Subcutaneous abdominal adipose tissue (tissue), 5 donors: ENCODE data around the gene RIMBP3B.
"Not testable (repeated sequence)": the region's sequence is repeated elsewhere in the genome, so short reads cannot be mapped to it uniquely, and the experiment has no call there.

ENCODE experiments used
- H3K27ac ChIP-seq: one replicate; pipeline ENCODE4 v1.7.0; 2013; ENCODE audit warnings: low read depth, mild to moderate bottlenecking, inconsistent platforms, low read length, moderate library complexity
- H3K27me3 ChIP-seq, 5 donors: one replicate each; pipeline ENCODE4 v1.7.0; 2013; ENCODE audit warnings: low read length in 5 of 5, inconsistent platforms in 1 of 5; ENCODE audit not compliant: control insufficient read depth in 5 of 5, insufficient read depth in 4 of 5
- H3K36me3 ChIP-seq, 5 donors: one replicate each; pipeline ENCODE4 v1.7.0; 2013; ENCODE audit warnings: low read length in 5 of 5; ENCODE audit not compliant: control insufficient read depth in 5 of 5, insufficient read depth in 5 of 5
- H3K4me1 ChIP-seq, 5 donors: one replicate each; pipeline ENCODE4 v1.7.0; 2013; ENCODE audit warnings: low read length in 5 of 5, mild to moderate bottlenecking in 3 of 5, moderate library complexity in 1 of 5; ENCODE audit not compliant: control insufficient read depth in 5 of 5, insufficient read depth in 5 of 5
- H3K4me3 ChIP-seq, 5 donors: one replicate each; pipeline ENCODE4 v1.7.0; 2013; ENCODE audit warnings: low read length in 5 of 5, low read depth in 1 of 5
- H3K9ac ChIP-seq, 5 donors: one replicate each; pipeline ENCODE4 v1.7.0; 2013; ENCODE audit warnings: low read length in 5 of 5, mild to moderate bottlenecking in 4 of 5, moderate library complexity in 3 of 5
- H3K9me3 ChIP-seq, 5 donors: one replicate each; pipeline ENCODE4 v1.7.0; 2013; ENCODE audit warnings: low read length in 5 of 5; ENCODE audit not compliant: control insufficient read depth in 5 of 5
- donor health status: healthy.
- donor health status: healthy.
- donor health status: healthy.
- donor health status: healthy.
- donor health status: healthy.

RIMBP3B gene

GRCh38 chr22:21417853-21418252 lies 34.3 kb downstream of the RIMBP3B start:
- H3K36me3 ChIP-seq, H3K9me3 ChIP-seq, H3K4me1 ChIP-seq, H3K9ac ChIP-seq, H3K27ac ChIP-seq, H3K27me3 ChIP-seq: not testable (repeated sequence)
- H3K4me3 ChIP-seq, result peak overlapping the region in 3 of 5 donors; percentile 42 to 56 (median 49)

GRCh38 chr22:21418974-21419638 lies 35.6 kb downstream of the RIMBP3B start:
- H3K4me3 ChIP-seq, H3K9me3 ChIP-seq, H3K27me3 ChIP-seq, H3K36me3 ChIP-seq, H3K4me1 ChIP-seq, H3K27ac ChIP-seq, H3K9ac ChIP-seq: not testable (repeated sequence)

GRCh38 chr22:21420180-21420763 lies 36.7 kb downstream of the RIMBP3B start:
- H3K4me3 ChIP-seq, H3K9ac ChIP-seq, H3K9me3 ChIP-seq, H3K36me3 ChIP-seq, H3K27me3 ChIP-seq, H3K4me1 ChIP-seq, H3K27ac ChIP-seq: not testable (repeated sequence)

GRCh38 chr22:21424084-21424709 lies 40.6 kb downstream of the RIMBP3B start:
- not testable (repeated sequence) for H3K36me3 ChIP-seq, H3K9me3 ChIP-seq, H3K9ac ChIP-seq, H3K27ac ChIP-seq, H3K4me1 ChIP-seq, H3K27me3 ChIP-seq, H3K4me3 ChIP-seq

- H3K4me1 ChIP-seq, H3K4me3 ChIP-seq, H3K9ac ChIP-seq, H3K9me3 ChIP-seq, H3K36me3 ChIP-seq, H3K27ac ChIP-seq, H3K27me3 ChIP-seq: not testable (repeated sequence)
Measured at GRCh38 chr22:21434378-21435233, 51.1 kb downstream of the RIMBP3B start.

GRCh38 chr22:21435998-21436810 lies 52.7 kb downstream of the RIMBP3B start:
- H3K27ac ChIP-seq, H3K27me3 ChIP-seq, H3K9ac ChIP-seq, H3K4me1 ChIP-seq, H3K4me3 ChIP-seq, H3K36me3 ChIP-seq, H3K9me3 ChIP-seq: not testable (repeated sequence)

- not testable (repeated sequence) for H3K36me3 ChIP-seq
Measured at GRCh38 chr22:21438013-21438412, 54.5 kb downstream of the RIMBP3B start.

More at GRCh38 chr22:21438013-21438412, 54.5 kb downstream of the RIMBP3B start:
- H3K9me3 ChIP-seq, H3K27ac ChIP-seq, H3K4me3 ChIP-seq, H3K9ac ChIP-seq, H3K4me1 ChIP-seq, H3K27me3 ChIP-seq: not testable (repeated sequence)
